ENCODE measurements around the gene SRRD. TPM values are rescaled to one million over a fixed set of nuclear protein-coding genes. Genes with fewer than 3 reads are reported as not detected.

The SRRD gene
- total and polyA plus RNA-seq, 2 of the 13 experiments (the other 11 are each of a cell fraction or from before 2014, with no cell fraction given) = 22.8 to 36.6 TPM

Other genes starting within 250 kb of the SRRD start
- gene ASPHD2, start 54.6 kb upstream of the SRRD start, total RNA-seq (2016; rRNA removed; fragmentation: Illumina TruSeq; extraction: Trizol) = 0.04 TPM in 1 of 2 replicates, not detected in the other
- gene ASPHD2, start 54.6 kb upstream of the SRRD start, polyA plus RNA-seq (2011; rRNA removed) = 0.04 TPM in 2 replicates
- gene HPS4, start 94 bp upstream of the SRRD start, total RNA-seq (2016; rRNA removed; fragmentation: Illumina TruSeq; extraction: Trizol) = 29.7 and 34.0 TPM in 2 replicates
- 27.4 and 28.0 TPM in 2 replicates for gene HPS4, start 94 bp upstream of the SRRD start, polyA plus RNA-seq (2011; rRNA removed)
- 20.8 and 22.8 TPM in 2 replicates for gene TFIP11, start 28.6 kb downstream of the SRRD start, total RNA-seq (2016; rRNA removed; fragmentation: Illumina TruSeq; extraction: Trizol)
- gene TFIP11, start 28.6 kb downstream of the SRRD start, polyA plus RNA-seq (2011; rRNA removed) = 15.4 and 18.4 TPM in 2 replicates
- 9.2 and 15.2 TPM in 2 replicates for gene TPST2, start 106.3 kb downstream of the SRRD start, total RNA-seq (2016; rRNA removed; fragmentation: Illumina TruSeq; extraction: Trizol)
- 23.8 and 29.5 TPM in 2 replicates for gene TPST2, start 106.3 kb downstream of the SRRD start, polyA plus RNA-seq (2011; rRNA removed)
- gene CRYBB1, start 134.2 kb downstream of the SRRD start, total RNA-seq (2016; rRNA removed; fragmentation: Illumina TruSeq; extraction: Trizol) = not detected in 2 replicates
- not detected in 2 replicates for gene CRYBB1, start 134.2 kb downstream of the SRRD start, polyA plus RNA-seq (2011; rRNA removed)
- gene CRYBA4, start 138.1 kb downstream of the SRRD start, total RNA-seq (2016; rRNA removed; fragmentation: Illumina TruSeq; extraction: Trizol) = not detected in 2 replicates
- gene CRYBA4, start 138.1 kb downstream of the SRRD start, polyA plus RNA-seq (2011; rRNA removed) = not detected in 2 replicates
- 0.04 TPM in 1 of 2 replicates, not detected in the other for gene MIAT, start 173.7 kb downstream of the SRRD start, total RNA-seq (2016; rRNA removed; fragmentation: Illumina TruSeq; extraction: Trizol)
- gene MIAT, start 173.7 kb downstream of the SRRD start, polyA plus RNA-seq (2011; rRNA removed) = under 0.01 TPM in 1 of 2 replicates, not detected in the other